CD14-positive monocyte (primary cell): ENCODE results near the gene SERTAD2. TPM values are rescaled to one million over a fixed set of nuclear protein-coding genes. Genes with fewer than 3 reads are reported as not detected.

Experiments
- DNase-seq, 3 donors: peaks; one replicate each; pipeline ENCODE4 v3.0.0-alpha.2; 2011 to 2022
- H2AFZ ChIP-seq: 2 replicates; pipeline ENCODE4 v1.6.0; 2012; ENCODE audit warnings: mild to moderate bottlenecking, low read depth, low read length, inconsistent platforms; ENCODE audit not compliant: insufficient read depth, poor library complexity, severe bottlenecking
- H3K27ac ChIP-seq, 2 donors: 1 replicate in 1 of 2; 2 replicates in 1 of 2; pipeline ENCODE4 v1.5.1; 2012 to 2013; ENCODE audit warnings: low read length in 2 of 2, control low read depth in 1 of 2, inconsistent platforms in 1 of 2, low read depth in 1 of 2, mild to moderate bottlenecking in 1 of 2
- H3K27me3 ChIP-seq, 2 donors: one replicate each; pipeline versions ENCODE4 v1.6.0 to v1.6.1; 2011 to 2013; ENCODE audit warnings: low read length in 2 of 2; ENCODE audit not compliant: control insufficient read depth in 2 of 2, insufficient read depth in 2 of 2
- H3K36me3 ChIP-seq, 2 donors: replicated peaks in 1 of 2; 1 replicate in 1 of 2; 2 replicates in 1 of 2; pipeline versions ENCODE4 v1.5.1 to v1.6.1; 2012 to 2013; ENCODE audit warnings: low read length in 2 of 2, control low read depth in 1 of 2, inconsistent platforms in 1 of 2, mild to moderate bottlenecking in 1 of 2; ENCODE audit not compliant: insufficient read depth in 2 of 2, control insufficient read depth in 1 of 2
- H3K4me1 ChIP-seq, 2 donors: 1 replicate in 1 of 2; 2 replicates in 1 of 2; pipeline versions ENCODE4 v1.5.1 to v1.6.1; 2012 to 2013; ENCODE audit warnings: low read length in 2 of 2, control low read depth in 1 of 2, inconsistent platforms in 1 of 2, mild to moderate bottlenecking in 1 of 2, moderate library complexity in 1 of 2; ENCODE audit not compliant: insufficient read depth in 2 of 2, control insufficient read depth in 1 of 2
- H3K4me2 ChIP-seq: replicated peaks from 2 replicates; pipeline ENCODE3; 2012; ENCODE audit warnings: low read length, moderate library complexity, mild to moderate bottlenecking; ENCODE audit not compliant: poor library complexity, severe bottlenecking; ENCODE audit errors: extremely low read depth
- H3K4me3 ChIP-seq, 3 experiments: fragments of 200-600 bp in 1 of 3; sonication (generic) in 1 of 3; replicated peaks in 1 of 3; 1 replicate in 2 of 3; 2 replicates in 1 of 3; pipeline ENCODE4 v1.5.1; 2011 to 2013; ENCODE audit warnings: low read length in 3 of 3, mild to moderate bottlenecking in 3 of 3, control low read depth in 2 of 3, low read depth in 2 of 3, inconsistent platforms in 1 of 3, moderate library complexity in 1 of 3
- H3K79me2 ChIP-seq: 2 replicates; pipeline ENCODE4 v1.6.0; 2012; ENCODE audit warnings: mild to moderate bottlenecking, control low read depth, inconsistent platforms, low read length, moderate library complexity; ENCODE audit not compliant: insufficient read depth
- H3K9ac ChIP-seq: 2 replicates; pipeline ENCODE4 v1.6.0; 2017; ENCODE audit warnings: low read length, mild to moderate bottlenecking; ENCODE audit not compliant: insufficient read depth, poor library complexity, severe bottlenecking
- H3K9me3 ChIP-seq, 2 donors: replicated peaks in 1 of 2; 1 replicate in 1 of 2; 2 replicates in 1 of 2; pipeline versions ENCODE4 v1.5.1 to v1.6.1; 2012 to 2013; ENCODE audit warnings: low read length in 2 of 2, control low read depth in 1 of 2; ENCODE audit not compliant: control insufficient read depth in 1 of 2, insufficient read depth in 1 of 2
- H4K20me1 ChIP-seq: 2 replicates; pipeline ENCODE4 v1.6.0; 2012; ENCODE audit warnings: mild to moderate bottlenecking, low read length, control low read depth, moderate library complexity; ENCODE audit not compliant: insufficient read depth
- H3K27ac Mint-ChIP-seq, 7 donors: one replicate each; pipeline ENCODE4 v1.8.0; 2020; ENCODE audit warnings: mild to moderate bottlenecking in 7 of 7, mixed read lengths in 7 of 7, moderate library complexity in 6 of 7, inconsistent platforms in 2 of 7
- H3K27me3 Mint-ChIP-seq, 3 donors: one replicate each; pipeline ENCODE4 v1.8.0; 2021 to 2022; ENCODE audit warnings: low read depth in 3 of 3, mild to moderate bottlenecking in 3 of 3, mixed read lengths in 3 of 3, moderate library complexity in 3 of 3, inconsistent platforms in 1 of 3
- H3K36me3 Mint-ChIP-seq, 2 donors: one replicate each; pipeline ENCODE4 v1.8.0; 2020; ENCODE audit warnings: mixed read lengths in 2 of 2, inconsistent platforms in 1 of 2, mild to moderate bottlenecking in 1 of 2
- H3K4me1 Mint-ChIP-seq: one replicate; pipeline ENCODE4 v1.8.0; 2020; ENCODE audit warnings: mild to moderate bottlenecking, mixed read lengths
- H3K4me3 Mint-ChIP-seq, 2 donors: one replicate each; pipeline ENCODE4 v1.8.0; 2020; ENCODE audit warnings: mild to moderate bottlenecking in 2 of 2, mixed read lengths in 2 of 2, moderate library complexity in 1 of 2
- H3K9me3 Mint-ChIP-seq, 7 donors: one replicate each; pipeline ENCODE4 v1.8.0; 2020 to 2022; ENCODE audit warnings: mixed read lengths in 7 of 7, mild to moderate bottlenecking in 6 of 7, moderate library complexity in 6 of 7, inconsistent platforms in 2 of 7
- CTCF ChIP-seq: fragments of 200-600 bp; IDR thresholded peaks from one replicate; pipeline ENCODE4 v1.8.0; 2022; ENCODE audit warnings: antibody characterized with exemption, mild to moderate bottlenecking
- WGBS: methylation state at CpG from one replicate; pipeline ENCODE4 v1.1.5; 2013; ENCODE audit warnings: missing lambda C conversion rate; ENCODE audit not compliant: insufficient coverage; 5-methylcytosine and 5-hydroxymethylcytosine counted together
- intact Hi-C, 2 donors: fragments of 100-400 bp; cut with micrococcal nuclease; formaldehyde crosslinking; loops; one replicate each; pipeline versions ENCODE4 v1.15.0 to v1.15.1; 2023
- polyA plus RNA-seq, 3 donors: library from polyadenylated mRNA; depleted of rRNA in 1 of 3; unstranded in 2 of 3; stranded (reverse) in 1 of 3; fragments of 300-500 nt in 2 of 3; fragments of >200 nt in 1 of 3; fragmentation: Illumina TruSeq in 2 of 3; gene quantifications; 1 replicate in 2 of 3; 2 replicates in 1 of 3; pipeline ENCODE4 v1.2.3, GENCODE V29; 2012 to 2021

SERTAD2 gene
- polyA plus RNA-seq, 3 donors, result 8.5 to 68.7 (median 8.8) TPM

- no peaks in the 10 kb centered on the region for H3K9me3 Mint-ChIP-seq
- DNase-seq, result no peak
- no peaks in the 10 kb centered on the region for H4K20me1 ChIP-seq
- no peaks in the 10 kb centered on the region for H3K36me3 ChIP-seq
- H3K4me1 ChIP-seq, result peaks cover 32 to 36% of the 10 kb centered on the region in 2 donors
- H3K36me3 Mint-ChIP-seq, result no peaks in the 10 kb centered on the region
- peaks cover 1 to 3% (median 3%) of the 10 kb centered on the region in 3 donors for H3K27me3 Mint-ChIP-seq
- peak overlapping the region in 6 of 7 donors; percentile 80 to 91 (median 90) for H3K27ac Mint-ChIP-seq
- H3K27ac ChIP-seq, result peak overlapping the region; percentile 82 to 93
- H3K4me2 ChIP-seq, result peak overlapping the region; percentile 93
- peaks cover 30% of the 10 kb centered on the region for H3K4me1 Mint-ChIP-seq
- no peaks in the 10 kb centered on the region for H3K79me2 ChIP-seq
- intact Hi-C loops, result loop anchor here (5.0 kb wide), 1 partner anchor 32 kb away; no protein-coding TSS in a partner anchor
- peak overlapping the region; percentile 51 to 84 (median 63) for H3K4me3 ChIP-seq
- no CpG with 5 or more reads among the region's 3 CpGs for WGBS
- no peak for TF ChIP-seq CTCF
- no peaks in the 10 kb centered on the region for H3K9me3 ChIP-seq
- H3K9ac ChIP-seq, result peak overlapping the region; percentile 97
- peak overlapping the region; percentile 80 to 86 for H3K4me3 Mint-ChIP-seq
- peak overlapping the region; percentile 99 for H2AFZ ChIP-seq
- no peaks in the 10 kb centered on the region for H3K27me3 ChIP-seq
Observed at GRCh38 chr2:64609942-64610281, 43.8 kb downstream of the SERTAD2 start.

- H3K4me1 ChIP-seq, result peaks cover 32 to 36% of the 10 kb centered on the region in 2 donors
- peak overlapping the region; percentile 93 for H3K4me2 ChIP-seq
- peaks cover 1 to 5% (median 3%) of the 10 kb centered on the region in 3 donors for H3K27me3 Mint-ChIP-seq
- peak overlapping the region; percentile 99 for H2AFZ ChIP-seq
- peaks cover 30% of the 10 kb centered on the region for H3K4me1 Mint-ChIP-seq
- no peaks in the 10 kb centered on the region for H3K36me3 Mint-ChIP-seq
- H3K79me2 ChIP-seq, result no peaks in the 10 kb centered on the region
- no peaks in the 10 kb centered on the region for H3K27me3 ChIP-seq
- TF ChIP-seq CTCF, result peak; percentile 59
- H3K4me3 Mint-ChIP-seq, result peak overlapping the region; percentile 80 to 86
- peak overlapping the region; percentile 97 for H3K9ac ChIP-seq
- H3K4me3 ChIP-seq, result peak overlapping the region; percentile 51 to 84 (median 63)
- H3K9me3 Mint-ChIP-seq, result peaks cover 1 to 2% (median 2%) of the 10 kb centered on the region in 7 donors
- H3K36me3 ChIP-seq, result no peaks in the 10 kb centered on the region
- peaks cover 0 to under 1% of the 10 kb centered on the region in 2 donors for H3K9me3 ChIP-seq
- DNase-seq, result peak; percentile 56 to 76 (median 71)
- H3K27ac Mint-ChIP-seq, result peak overlapping the region; percentile 80 to 91 (median 90)
- peak overlapping the region; percentile 82 to 93 for H3K27ac ChIP-seq
- intact Hi-C loops, result loop anchor here (5.0 kb wide), 1 partner anchor 33 kb away; no protein-coding TSS in a partner anchor
- under 1% methylated on average over 73 of the region's 74 CpGs for WGBS
- H4K20me1 ChIP-seq, result no peaks in the 10 kb centered on the region
Observed at GRCh38 chr2:64609227-64609941, 44.3 kb downstream of the SERTAD2 start.
